HepG2 (cell line): ENCODE data around the gene COA7. TPM values are rescaled to one million over a fixed set of nuclear protein-coding genes. Genes with fewer than 3 reads are reported as not detected.

Source experiments
- ELF4 ChIP-seq: sonication (generic); formaldehyde crosslinking; IDR thresholded peaks from 2 replicates; pipeline ENCODE4 v1.5.0; 2020; ENCODE audit warnings: missing genetic modification reagents, mild to moderate bottlenecking, moderate library complexity, borderline replicate concordance
- FOXA1 ChIP-seq, 2 experiments: fragments of 450-650 bp in 1 of 2; sonication (generic) in 1 of 2; formaldehyde crosslinking in 1 of 2; IDR thresholded peaks; 2 replicates each; pipeline versions ENCODE4 v1.4.0 to v1.6.1; 2016 to 2020; ENCODE audit warnings: missing genetic modification reagents in 1 of 2
- HNRNPLL ChIP-seq: fragments of 200-400 bp; formaldehyde crosslinking; IDR thresholded peaks from 2 replicates; pipeline ENCODE4 v1.6.1; 2017; ENCODE audit warnings: mild to moderate bottlenecking, low read depth, low read length; ENCODE audit not compliant: poor library complexity, severe bottlenecking
- HOXA9 ChIP-seq: sonication (generic); formaldehyde crosslinking; IDR thresholded peaks from 2 replicates; pipeline ENCODE4 v1.8.1; 2022; ENCODE audit warnings: missing genetic modification reagents, mild to moderate bottlenecking, moderate library complexity, borderline replicate concordance
- JARID2 ChIP-seq: sonication (generic); formaldehyde crosslinking; IDR thresholded peaks from 2 replicates; pipeline ENCODE4 v1.8.1; 2023; ENCODE audit warnings: missing genetic modification reagents, inconsistent platforms; ENCODE audit not compliant: insufficient replicate concordance
- MIXL1 ChIP-seq: IDR thresholded peaks from 2 replicates; pipeline ENCODE4 v1.6.1; 2016
- NFKBIZ ChIP-seq: IDR thresholded peaks from 2 replicates; pipeline ENCODE4 v1.6.1; 2018; ENCODE audit warnings: missing genetic modification reagents, missing compliant biosample characterization
- RXRA ChIP-seq: sonication (generic); formaldehyde crosslinking; IDR thresholded peaks from 2 replicates; pipeline ENCODE4 v1.5.1; 2020; ENCODE audit warnings: missing genetic modification reagents
- SMARCC2 ChIP-seq: fragments of 450-650 bp; IDR thresholded peaks from 2 replicates; pipeline ENCODE4 v1.6.1; 2017; ENCODE audit warnings: antibody characterized with exemption, mild to moderate bottlenecking
- THAP11 ChIP-seq: IDR thresholded peaks from 2 replicates; pipeline ENCODE4 v1.6.1; 2016; ENCODE audit warnings: missing biosample characterization, missing genetic modification reagents
- ZBTB38 ChIP-seq: sonication (generic); formaldehyde crosslinking; IDR thresholded peaks from 2 replicates; pipeline ENCODE4 v1.5.1; 2020; ENCODE audit warnings: mild to moderate bottlenecking, missing genetic modification reagents
- ZBTB7A ChIP-seq: sonication (generic); formaldehyde crosslinking; IDR thresholded peaks from 2 replicates; pipeline ENCODE4 v1.8.0; 2022; ENCODE audit warnings: mild to moderate bottlenecking, missing genetic modification reagents
- ZFP1 ChIP-seq: IDR thresholded peaks from 2 replicates; pipeline ENCODE4 v1.6.1; 2016
- ZNF121 ChIP-seq: sonication (generic); formaldehyde crosslinking; IDR thresholded peaks from 2 replicates; pipeline ENCODE4 v1.5.0; 2020; ENCODE audit warnings: mild to moderate bottlenecking, missing genetic modification reagents
- ZNF432 ChIP-seq: sonication (generic); formaldehyde crosslinking; IDR thresholded peaks from 2 replicates; pipeline ENCODE4 v1.5.0; 2020; ENCODE audit warnings: missing genetic modification reagents, mild to moderate bottlenecking, borderline replicate concordance
- ZNF749 ChIP-seq: sonication (generic); formaldehyde crosslinking; IDR thresholded peaks from 2 replicates; pipeline ENCODE4 v1.8.0; 2022; ENCODE audit warnings: mild to moderate bottlenecking, missing genetic modification reagents, moderate library complexity, borderline replicate concordance
- polyA plus RNA-seq, 8 experiments: library from polyadenylated mRNA; depleted of rRNA in 3 of 8; stranded (reverse) in 7 of 8; unstranded in 1 of 8; fragments of >200 nt; fragmentation: Illumina TruSeq in 4 of 8; extraction: Trizol in 4 of 8; gene quantifications; 2 replicates each; pipeline versions ENCODE4 v1.2.1 to v1.2.3, GENCODE V29; 2011 to 2016; ENCODE audit warnings: low read depth in 4 of 8, missing spikeins in 1 of 8, mixed read lengths in 1 of 8; ENCODE audit not compliant: insufficient read depth in 1 of 8
- total RNA-seq, 5 experiments: library from RNA; depleted of rRNA; stranded (reverse); fragments of >200 nt; fragmentation: Illumina TruSeq; extraction: Trizol; gene quantifications; 2 replicates each; pipeline ENCODE4 v1.2.3, GENCODE V29; 2016; ENCODE audit warnings: low read depth in 1 of 5
- TF ChIP-seq, protein P1 (sequence below): sonication (generic); formaldehyde crosslinking; IDR thresholded peaks from 2 replicates; pipeline ENCODE4 v1.4.0; 2020; ENCODE audit warnings: missing genetic modification reagents, borderline replicate concordance
- TF ChIP-seq, protein P2 (sequence below): sonication (generic); formaldehyde crosslinking; IDR thresholded peaks from 2 replicates; pipeline ENCODE4 v1.8.1; 2023; ENCODE audit warnings: mild to moderate bottlenecking, inconsistent platforms, moderate library complexity, missing genetic modification reagents, borderline replicate concordance
- TF ChIP-seq, protein P3 (sequence below): sonication (generic); formaldehyde crosslinking; IDR thresholded peaks from 2 replicates; pipeline ENCODE4 v1.4.0; 2020; ENCODE audit warnings: missing genetic modification reagents
- TF ChIP-seq, protein P4 (sequence below): sonication (generic); formaldehyde crosslinking; IDR thresholded peaks from 2 replicates; pipeline ENCODE4 v1.4.0; 2020; ENCODE audit warnings: missing genetic modification reagents
- TF ChIP-seq, protein P5 (sequence below): sonication (generic); formaldehyde crosslinking; IDR thresholded peaks from 2 replicates; pipeline ENCODE4 v1.5.1; 2020; ENCODE audit warnings: missing genetic modification reagents, mild to moderate bottlenecking, borderline replicate concordance

The COA7 gene
- total and polyA plus RNA-seq, 2 of the 13 experiments (the other 11 are each of a cell fraction or from before 2014, with no cell fraction given) = 12.3 to 30.4 TPM

DNA sequence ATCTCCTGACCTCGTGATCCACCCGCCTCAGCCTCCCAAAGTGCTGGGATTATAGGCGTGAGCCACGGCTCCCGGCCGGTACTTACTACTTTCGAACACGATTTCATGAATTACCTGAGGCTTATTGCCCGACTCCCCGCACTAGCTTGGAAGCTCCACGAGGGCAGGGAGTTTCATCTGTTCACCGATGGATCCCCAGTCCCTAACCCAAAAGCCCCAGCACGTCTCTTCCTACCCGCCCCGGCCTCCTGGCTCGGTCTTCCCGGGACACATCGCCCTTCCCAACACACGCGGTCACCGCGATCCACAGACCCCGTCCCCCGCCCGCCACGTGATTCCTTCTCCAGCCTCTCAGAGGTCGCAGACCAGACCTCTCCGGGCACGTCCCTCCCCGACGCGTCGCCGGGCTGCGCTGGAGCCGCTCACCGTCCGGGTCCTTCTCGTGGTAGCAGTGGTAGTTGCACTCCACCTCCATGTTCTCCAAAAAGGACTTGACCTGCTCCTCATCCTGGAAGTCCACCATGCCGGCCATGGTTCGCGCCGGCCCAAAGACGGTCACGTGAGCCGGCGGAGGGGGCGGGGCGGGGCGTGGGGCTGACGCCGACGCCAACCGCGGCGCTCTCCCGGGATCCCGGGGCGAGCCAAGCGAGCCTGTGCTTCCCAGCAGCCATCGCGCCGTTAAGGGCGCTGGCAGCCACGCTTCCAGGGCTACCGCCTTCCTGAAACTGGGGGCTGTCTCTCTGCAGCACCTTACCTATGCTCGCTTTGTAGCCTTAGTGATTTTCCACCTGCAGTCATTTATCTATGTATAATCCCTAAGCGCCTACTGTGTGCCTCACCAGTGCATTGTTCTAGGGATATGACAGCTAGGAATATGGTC, at the start of gene COA7 (continued):
- TF ChIP-seq, protein P1, sequence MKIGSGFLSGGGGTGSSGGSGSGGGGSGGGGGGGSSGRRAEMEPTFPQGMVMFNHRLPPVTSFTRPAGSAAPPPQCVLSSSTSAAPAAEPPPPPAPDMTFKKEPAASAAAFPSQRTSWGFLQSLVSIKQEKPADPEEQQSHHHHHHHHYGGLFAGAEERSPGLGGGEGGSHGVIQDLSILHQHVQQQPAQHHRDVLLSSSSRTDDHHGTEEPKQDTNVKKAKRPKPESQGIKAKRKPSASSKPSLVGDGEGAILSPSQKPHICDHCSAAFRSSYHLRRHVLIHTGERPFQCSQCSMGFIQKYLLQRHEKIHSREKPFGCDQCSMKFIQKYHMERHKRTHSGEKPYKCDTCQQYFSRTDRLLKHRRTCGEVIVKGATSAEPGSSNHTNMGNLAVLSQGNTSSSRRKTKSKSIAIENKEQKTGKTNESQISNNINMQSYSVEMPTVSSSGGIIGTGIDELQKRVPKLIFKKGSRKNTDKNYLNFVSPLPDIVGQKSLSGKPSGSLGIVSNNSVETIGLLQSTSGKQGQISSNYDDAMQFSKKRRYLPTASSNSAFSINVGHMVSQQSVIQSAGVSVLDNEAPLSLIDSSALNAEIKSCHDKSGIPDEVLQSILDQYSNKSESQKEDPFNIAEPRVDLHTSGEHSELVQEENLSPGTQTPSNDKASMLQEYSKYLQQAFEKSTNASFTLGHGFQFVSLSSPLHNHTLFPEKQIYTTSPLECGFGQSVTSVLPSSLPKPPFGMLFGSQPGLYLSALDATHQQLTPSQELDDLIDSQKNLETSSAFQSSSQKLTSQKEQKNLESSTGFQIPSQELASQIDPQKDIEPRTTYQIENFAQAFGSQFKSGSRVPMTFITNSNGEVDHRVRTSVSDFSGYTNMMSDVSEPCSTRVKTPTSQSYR (CRISPR knock-in tag) = peak; percentile 42; the same call in 1 of the 2 replicates
- TF ChIP-seq ZNF749 (CRISPR knock-in tag) (peak; percentile 86), NFKBIZ (CRISPR knock-in tag) (peak; percentile 59; the same call in 1 of the 2 replicates), SMARCC2 (no peak), ZBTB7A (CRISPR knock-in tag) (peak; percentile 81), THAP11 (CRISPR knock-in tag) (peak; percentile 82), MIXL1 (CRISPR knock-in tag) (no peak; the same call in none of the 2 replicates), JARID2 (no peak), ZNF432 (CRISPR knock-in tag) (no peak), RXRA (peak; percentile 73), HNRNPLL (peak; percentile 64), ELF4 (CRISPR knock-in tag) (peak; percentile 70; the same call in 1 of the 2 replicates), FOXA1 (IDR thresholded peaks at IDR 0.05) (no peak), FOXA1 (CRISPR knock-in tag; IDR thresholded peaks at IDR 0.05) (0 out of 2 replicates have a peak, but pooled peaks have one; percentile 3), HOXA9 (peak; percentile 85; the same call in 1 of the 2 replicates), ZBTB38 (CRISPR knock-in tag) (no peak), ZFP1 (CRISPR knock-in tag) (0 out of 2 replicates have a peak, but pooled peaks have one; percentile 62), ZNF121 (CRISPR knock-in tag) (no peak)
- TF ChIP-seq, protein P2, sequence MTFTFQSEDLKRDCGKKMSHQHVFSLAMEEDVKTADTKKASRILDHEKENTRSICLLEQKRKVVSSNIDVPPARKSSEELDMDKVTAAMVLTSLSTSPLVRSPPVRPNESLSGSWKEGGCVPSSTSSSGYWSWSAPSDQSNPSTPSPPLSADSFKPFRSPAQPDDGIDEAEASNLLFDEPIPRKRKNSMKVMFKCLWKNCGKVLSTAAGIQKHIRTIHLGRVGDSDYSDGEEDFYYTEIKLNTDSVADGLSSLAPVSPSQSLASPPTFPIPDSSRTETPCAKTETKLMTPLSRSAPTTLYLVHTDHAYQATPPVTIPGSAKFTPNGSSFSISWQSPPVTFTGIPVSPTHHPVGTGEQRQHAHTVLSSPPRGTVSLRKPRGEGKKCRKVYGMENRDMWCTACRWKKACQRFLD (CRISPR knock-in tag) = peak; percentile 84
- TF ChIP-seq, protein P3, sequence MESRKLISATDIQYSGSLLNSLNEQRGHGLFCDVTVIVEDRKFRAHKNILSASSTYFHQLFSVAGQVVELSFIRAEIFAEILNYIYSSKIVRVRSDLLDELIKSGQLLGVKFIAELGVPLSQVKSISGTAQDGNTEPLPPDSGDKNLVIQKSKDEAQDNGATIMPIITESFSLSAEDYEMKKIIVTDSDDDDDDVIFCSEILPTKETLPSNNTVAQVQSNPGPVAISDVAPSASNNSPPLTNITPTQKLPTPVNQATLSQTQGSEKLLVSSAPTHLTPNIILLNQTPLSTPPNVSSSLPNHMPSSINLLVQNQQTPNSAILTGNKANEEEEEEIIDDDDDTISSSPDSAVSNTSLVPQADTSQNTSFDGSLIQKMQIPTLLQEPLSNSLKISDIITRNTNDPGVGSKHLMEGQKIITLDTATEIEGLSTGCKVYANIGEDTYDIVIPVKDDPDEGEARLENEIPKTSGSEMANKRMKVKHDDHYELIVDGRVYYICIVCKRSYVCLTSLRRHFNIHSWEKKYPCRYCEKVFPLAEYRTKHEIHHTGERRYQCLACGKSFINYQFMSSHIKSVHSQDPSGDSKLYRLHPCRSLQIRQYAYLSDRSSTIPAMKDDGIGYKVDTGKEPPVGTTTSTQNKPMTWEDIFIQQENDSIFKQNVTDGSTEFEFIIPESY = no peak
- TF ChIP-seq, protein P4, sequence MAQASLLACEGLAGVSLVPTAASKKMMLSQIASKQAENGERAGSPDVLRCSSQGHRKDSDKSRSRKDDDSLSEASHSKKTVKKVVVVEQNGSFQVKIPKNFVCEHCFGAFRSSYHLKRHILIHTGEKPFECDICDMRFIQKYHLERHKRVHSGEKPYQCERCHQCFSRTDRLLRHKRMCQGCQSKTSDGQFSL = peak; percentile 64; the same call in 1 of the 2 replicates
- TF ChIP-seq, protein P5, sequence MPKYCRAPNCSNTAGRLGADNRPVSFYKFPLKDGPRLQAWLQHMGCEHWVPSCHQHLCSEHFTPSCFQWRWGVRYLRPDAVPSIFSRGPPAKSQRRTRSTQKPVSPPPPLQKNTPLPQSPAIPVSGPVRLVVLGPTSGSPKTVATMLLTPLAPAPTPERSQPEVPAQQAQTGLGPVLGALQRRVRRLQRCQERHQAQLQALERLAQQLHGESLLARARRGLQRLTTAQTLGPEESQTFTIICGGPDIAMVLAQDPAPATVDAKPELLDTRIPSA (CRISPR knock-in tag) = peak; percentile 73; the same call in 1 of the 2 replicates
